Lung (tissue), 12 donors: ENCODE data around the gene LONRF3. TPM values are rescaled to one million over a fixed set of nuclear protein-coding genes. Genes with fewer than 3 reads are reported as not detected.

ENCODE experiments used
- ATAC-seq: fragments of 200-7000 bp; cut with Tn5 transposase; one replicate; pipeline ENCODE4 v1.9.1; 2020; ENCODE audit warnings: moderate number of reproducible peaks; ENCODE audit not compliant: insufficient read depth, low FRiP score
- DNase-seq, 3 donors: peaks; one replicate each; pipeline ENCODE4 v3.0.0-alpha.2; 2013 to 2017
- H3K27ac ChIP-seq, 2 donors: one replicate each; pipeline ENCODE4 v1.5.1; 2013; ENCODE audit warnings: mild to moderate bottlenecking in 2 of 2, moderate library complexity in 2 of 2, control low read depth in 1 of 2, inconsistent platforms in 1 of 2, low read depth in 1 of 2, low read length in 1 of 2
- H3K27me3 ChIP-seq, 3 donors: one replicate each; pipeline ENCODE4 v1.5.1; 2013; ENCODE audit warnings: low read length in 2 of 3; ENCODE audit not compliant: control insufficient read depth in 3 of 3, insufficient read depth in 3 of 3
- H3K36me3 ChIP-seq, 4 donors: one replicate each; pipeline ENCODE4 v1.5.1; 2013; ENCODE audit warnings: low read length in 4 of 4, mild to moderate bottlenecking in 1 of 4, moderate library complexity in 1 of 4; ENCODE audit not compliant: control insufficient read depth in 4 of 4, insufficient read depth in 4 of 4
- H3K4me1 ChIP-seq, 5 donors: one replicate each; pipeline ENCODE4 v1.5.1; 2013; ENCODE audit warnings: low read length in 5 of 5, mild to moderate bottlenecking in 2 of 5, moderate library complexity in 1 of 5; ENCODE audit not compliant: control insufficient read depth in 5 of 5, insufficient read depth in 5 of 5
- H3K4me3 ChIP-seq: one replicate; pipeline ENCODE4 v1.5.1; 2013; ENCODE audit warnings: mild to moderate bottlenecking, control low read depth, moderate library complexity
- H3K9ac ChIP-seq, 2 donors: one replicate each; pipeline ENCODE4 v1.5.1; 2013; ENCODE audit warnings: low read length in 2 of 2, control low read depth in 1 of 2; ENCODE audit not compliant: insufficient read depth in 1 of 2
- H3K9me3 ChIP-seq, 4 donors: one replicate each; pipeline ENCODE4 v1.5.1; 2013; ENCODE audit warnings: low read length in 3 of 4, mild to moderate bottlenecking in 1 of 4, moderate library complexity in 1 of 4; ENCODE audit not compliant: control insufficient read depth in 4 of 4, insufficient read depth in 3 of 4
- WGBS, 2 donors: extraction: QIAGEN DNeasy Blood & Tissue Kit; methylation state at CpG; one replicate each; pipeline ENCODE4 v1.1.7; 2013; 5-methylcytosine and 5-hydroxymethylcytosine counted together
- polyA plus RNA-seq, 2 donors: library from polyadenylated mRNA; stranded (reverse); fragments of 200-250 nt; gene quantifications; one replicate each; pipeline ENCODE4 v1.2.1, GENCODE V29; 2013
- total RNA-seq, 2 donors: library from RNA; depleted of rRNA in 1 of 2; stranded (reverse); fragments of >200 nt in 1 of 2; gene quantifications; one replicate each; pipeline ENCODE4 v1.2.1, GENCODE V29; 2014 to 2021
- TF ChIP-seq, protein P1 (sequence below): IDR thresholded peaks from 2 replicates; pipeline ENCODE4 v1.5.1; 2012; ENCODE audit warnings: mild to moderate bottlenecking; ENCODE audit errors: control extremely low read depth, extremely low read depth
- donor health status: control.
- donor health status: control.
- donor health status: Bipolar disorder and iron deficiency.
- donor health status: healthy.
- donor health status: DM: yes; HTN: yes; CAD: no.

Gene LONRF3
- total and polyA plus RNA-seq, 4 donors, result 3.8 to 22.5 (median 7.9) TPM

DNA sequence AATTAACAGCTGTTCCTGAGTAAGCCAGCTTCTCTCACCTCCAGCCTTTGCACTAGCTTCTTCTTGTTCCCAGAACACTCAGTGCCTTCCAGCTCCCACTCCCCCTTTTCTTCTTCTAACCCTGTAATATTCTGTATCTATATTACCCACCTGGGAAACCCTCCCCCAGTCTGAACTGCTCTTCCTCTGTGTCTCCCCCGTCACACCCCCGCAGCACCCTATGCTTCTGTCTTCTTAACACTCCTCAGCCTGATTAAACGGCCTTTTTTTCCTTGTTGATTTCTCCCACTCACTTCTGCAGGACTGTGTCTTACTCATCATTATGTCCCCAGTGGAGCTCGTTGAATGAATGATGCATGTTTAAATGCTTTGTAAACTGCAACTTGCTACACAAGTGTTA is 9.0 kb upstream of the LONRF3 start:
- Histone ChIP-seq H3K9me3 (peaks cover 0 to 2% (median under 1%) of the 10 kb centered on the region in 4 donors), H3K9ac (no peak overlapping the region), H3K27me3 (peaks cover 0 to 3% (median 0%) of the 10 kb centered on the region in 3 donors), H3K4me3 (no peak overlapping the region), H3K36me3 (no peaks in the 10 kb centered on the region), H3K27ac (no peak overlapping the region), H3K4me1 (no peaks in the 10 kb centered on the region)
- 72 to 96% methylated on average over 4 of the region's 4 CpGs for WGBS, 2 donors
- DNase-seq (no peak), ATAC-seq (no peak)
- TF ChIP-seq, protein P1, sequence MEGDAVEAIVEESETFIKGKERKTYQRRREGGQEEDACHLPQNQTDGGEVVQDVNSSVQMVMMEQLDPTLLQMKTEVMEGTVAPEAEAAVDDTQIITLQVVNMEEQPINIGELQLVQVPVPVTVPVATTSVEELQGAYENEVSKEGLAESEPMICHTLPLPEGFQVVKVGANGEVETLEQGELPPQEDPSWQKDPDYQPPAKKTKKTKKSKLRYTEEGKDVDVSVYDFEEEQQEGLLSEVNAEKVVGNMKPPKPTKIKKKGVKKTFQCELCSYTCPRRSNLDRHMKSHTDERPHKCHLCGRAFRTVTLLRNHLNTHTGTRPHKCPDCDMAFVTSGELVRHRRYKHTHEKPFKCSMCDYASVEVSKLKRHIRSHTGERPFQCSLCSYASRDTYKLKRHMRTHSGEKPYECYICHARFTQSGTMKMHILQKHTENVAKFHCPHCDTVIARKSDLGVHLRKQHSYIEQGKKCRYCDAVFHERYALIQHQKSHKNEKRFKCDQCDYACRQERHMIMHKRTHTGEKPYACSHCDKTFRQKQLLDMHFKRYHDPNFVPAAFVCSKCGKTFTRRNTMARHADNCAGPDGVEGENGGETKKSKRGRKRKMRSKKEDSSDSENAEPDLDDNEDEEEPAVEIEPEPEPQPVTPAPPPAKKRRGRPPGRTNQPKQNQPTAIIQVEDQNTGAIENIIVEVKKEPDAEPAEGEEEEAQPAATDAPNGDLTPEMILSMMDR, result no peak

DNA sequence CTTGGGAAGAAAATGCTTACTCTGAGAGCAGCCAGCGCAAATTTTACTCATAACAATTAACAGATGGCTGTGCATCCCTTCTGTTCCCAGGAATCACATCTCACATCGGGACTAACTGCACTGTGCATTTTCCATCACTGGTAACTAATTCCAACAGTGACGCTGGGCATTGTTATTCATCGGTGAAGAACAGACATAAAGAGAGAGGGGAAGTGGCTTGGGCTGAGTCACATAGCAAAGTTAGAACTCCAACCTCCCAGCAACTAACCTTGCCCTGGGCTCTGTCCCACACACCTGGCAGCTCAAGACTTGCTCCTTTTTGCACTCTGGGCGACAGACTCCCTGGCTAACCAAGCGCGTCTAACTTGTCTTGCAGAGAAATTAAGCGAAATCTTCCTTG is 6.4 kb upstream of the LONRF3 start:
- WGBS, 2 donors, result 72 to 83% methylated on average over 8 of the region's 8 CpGs
- no peak for DNase-seq
- Histone ChIP-seq H3K4me1 (no peaks in the 10 kb centered on the region), H3K4me3 (no peak overlapping the region), H3K27ac (no peak overlapping the region), H3K27me3 (peaks cover 0 to 20% (median 17%) of the 10 kb centered on the region in 3 donors), H3K9ac (no peak overlapping the region), H3K36me3 (no peaks in the 10 kb centered on the region), H3K9me3 (peaks cover 0 to 3% (median 0%) of the 10 kb centered on the region in 4 donors)
- TF ChIP-seq, protein P1, result no peak
- ATAC-seq, result no peak

DNA sequence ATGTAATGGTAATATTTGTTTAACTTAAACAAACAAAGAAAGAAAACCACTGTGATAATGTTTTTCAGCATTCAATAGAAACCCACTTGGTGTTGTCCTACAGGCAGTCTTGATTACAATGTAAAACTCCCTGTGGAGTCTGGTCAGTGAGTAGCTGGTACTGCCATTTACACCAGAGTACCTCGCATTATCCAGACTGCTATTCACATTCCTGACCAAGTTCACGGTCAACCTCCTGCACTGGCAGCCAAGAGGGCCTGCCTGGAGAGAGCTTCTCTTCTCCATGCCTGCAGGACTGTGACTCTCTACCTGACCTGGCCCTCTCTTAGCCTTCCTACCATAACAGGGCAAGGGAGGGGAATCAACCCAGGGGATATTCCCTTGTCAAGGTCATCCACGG is 2.9 kb upstream of the LONRF3 start:
- Histone ChIP-seq H3K27ac (no peak overlapping the region), H3K36me3 (no peaks in the 10 kb centered on the region), H3K4me3 (no peak overlapping the region), H3K9ac (no peak overlapping the region), H3K27me3 (peaks cover 0 to 27% (median 27%) of the 10 kb centered on the region in 3 donors), H3K9me3 (peaks cover 0 to 4% (median 1%) of the 10 kb centered on the region in 4 donors), H3K4me1 (peaks cover 0 to 14% (median 0%) of the 10 kb centered on the region in 5 donors)
- ATAC-seq, result no peak
- DNase-seq, result no peak
- TF ChIP-seq, protein P1, result no peak
- WGBS, 2 donors, result 53 to 72% methylated on average over 3 of the region's 3 CpGs
